K562 (cell line): ENCODE data around the gene CHRM1. TPM values are rescaled to one million over a fixed set of nuclear protein-coding genes. Genes with fewer than 3 reads are reported as not detected.
A peak's percentile ranks its signal among the peaks of the same experiment; 100 is the strongest.

Experiments
- ARID1B ChIP-seq: fragments of 450-650 bp; IDR thresholded peaks from 2 replicates; pipeline ENCODE4 v1.6.1; 2016; ENCODE audit warnings: antibody characterized with exemption, mild to moderate bottlenecking, inconsistent platforms
- BCOR ChIP-seq: fragments of 450-650 bp; IDR thresholded peaks from 2 replicates; pipeline ENCODE4 v1.6.1; 2016
- BMI1 ChIP-seq: fragments of 150-350 bp; IDR thresholded peaks from 2 replicates; pipeline ENCODE4 v1.6.1; 2014; ENCODE audit warnings: low read length
- BRCA1 ChIP-seq, 2 experiments: fragments of 450-650 bp in 1 of 2; sonication (generic) in 1 of 2; formaldehyde crosslinking in 1 of 2; IDR thresholded peaks; 2 replicates each; pipeline versions ENCODE4 v1.5.0 to v1.6.1; 2017 to 2020; ENCODE audit warnings: mild to moderate bottlenecking in 1 of 2, missing genetic modification reagents in 1 of 2
- CBX2 ChIP-seq: fragments of 200-600 bp; sonication (generic); IDR thresholded peaks from one replicate; pipeline ENCODE4 v1.6.1; 2012; ENCODE audit warnings: mild to moderate bottlenecking, low read length, inconsistent platforms; ENCODE audit not compliant: insufficient read depth, poor library complexity, severe bottlenecking
- EWSR1 ChIP-seq: fragments of 450-650 bp; IDR thresholded peaks from 2 replicates; pipeline ENCODE4 v1.6.1; 2018; ENCODE audit warnings: borderline replicate concordance, mild to moderate bottlenecking, low read depth, moderate library complexity; ENCODE audit not compliant: partially characterized antibody
- HIVEP1 ChIP-seq: fragments of 250-450 bp; sonication (Bioruptor Pico); IDR thresholded peaks from 2 replicates; pipeline ENCODE4 v1.4.0; 2020; ENCODE audit warnings: mild to moderate bottlenecking
- ILK ChIP-seq: fragments of 450-650 bp; IDR thresholded peaks from 2 replicates; pipeline ENCODE4 v1.6.1; 2016; ENCODE audit warnings: missing genetic modification characterization, low read depth, mild to moderate bottlenecking, missing compliant biosample characterization, moderate library complexity, borderline replicate concordance
- KDM5B ChIP-seq: fragments of 200-600 bp; sonication (generic); IDR thresholded peaks from 2 replicates; pipeline ENCODE4 v1.6.1; 2012; ENCODE audit warnings: low read depth, mild to moderate bottlenecking, moderate library complexity, low read length, control low read depth, inconsistent platforms; ENCODE audit not compliant: insufficient replicate concordance
- MYC ChIP-seq, 2 experiments: fragments of 250-450 bp in 1 of 2; sonication (Bioruptor Pico) in 1 of 2; IDR thresholded peaks; 2 replicates each; pipeline versions ENCODE4 v1.5.1 to v1.6.1; 2012 to 2021; ENCODE audit warnings: low read depth in 2 of 2, borderline replicate concordance in 1 of 2, improper control_type of control experiment in 1 of 2, low read length in 1 of 2, mild to moderate bottlenecking in 1 of 2, moderate library complexity in 1 of 2
- NONO ChIP-seq, 2 experiments: fragments of 200-400 bp in 1 of 2; fragments of 450-650 bp in 1 of 2; formaldehyde crosslinking in 1 of 2; IDR thresholded peaks; 2 replicates each; pipeline ENCODE4 v1.6.1; 2017; ENCODE audit warnings: low read depth in 2 of 2, mild to moderate bottlenecking in 2 of 2, moderate library complexity in 2 of 2, low read length in 1 of 2
- PHF21A ChIP-seq: fragments of 450-650 bp; IDR thresholded peaks from 2 replicates; pipeline ENCODE4 v1.6.1; 2017; ENCODE audit warnings: low read depth, borderline replicate concordance
- POLR2H ChIP-seq: IDR thresholded peaks from 2 replicates; pipeline ENCODE4 v1.6.1; 2016; ENCODE audit warnings: missing genetic modification characterization, low read depth, mild to moderate bottlenecking, control low read depth, missing compliant biosample characterization, moderate library complexity
- POLR3A ChIP-seq: IDR thresholded peaks from 2 replicates; pipeline ENCODE4 v1.6.1; 2011; ENCODE audit warnings: borderline replicate concordance, mild to moderate bottlenecking, moderate library complexity; ENCODE audit not compliant: insufficient read length, insufficient read depth; ENCODE audit errors: extremely low read depth
- RNF2 ChIP-seq: sonication (generic); IDR thresholded peaks from 2 replicates; pipeline ENCODE4 v1.6.1; 2016
- ZBTB8A ChIP-seq: fragments of 450-650 bp; IDR thresholded peaks from 2 replicates; pipeline ENCODE4 v1.6.1; 2018; ENCODE audit warnings: mild to moderate bottlenecking, moderate library complexity; ENCODE audit not compliant: partially characterized antibody
- ZNF124 ChIP-seq: sonication (generic); formaldehyde crosslinking; IDR thresholded peaks from 2 replicates; pipeline ENCODE4 v1.8.1; 2022; ENCODE audit warnings: missing genetic modification reagents
- ZNF133 ChIP-seq: fragments of 250-450 bp; sonication (Bioruptor Pico); IDR thresholded peaks from 2 replicates; pipeline ENCODE4 v1.4.0; 2020; ENCODE audit warnings: mild to moderate bottlenecking
- ZNF324 ChIP-seq: fragments of 250-450 bp; sonication (Bioruptor Pico); IDR thresholded peaks from 2 replicates; pipeline ENCODE4 v1.4.0; 2020; ENCODE audit warnings: mild to moderate bottlenecking
- ZNF354B ChIP-seq: fragments of 250-450 bp; sonication (Bioruptor Pico); IDR thresholded peaks from 2 replicates; pipeline ENCODE4 v1.4.0; 2020
- ZNF699 ChIP-seq: fragments of 250-450 bp; sonication (Bioruptor Pico); IDR thresholded peaks from 2 replicates; pipeline ENCODE4 v1.8.0; 2021; ENCODE audit warnings: mild to moderate bottlenecking, moderate library complexity; ENCODE audit not compliant: insufficient replicate concordance
- polyA plus RNA-seq, 8 experiments: library from polyadenylated mRNA; depleted of rRNA in 4 of 8; stranded (reverse) in 5 of 8; unstranded in 3 of 8; fragments of >200 nt; fragmentation: Nextera tagmentation in 2 of 8; fragmentation: Illumina TruSeq in 1 of 8; extraction: Ambion mirVana in 2 of 8; extraction: Trizol in 1 of 8; gene quantifications; 2 replicates each; pipeline versions ENCODE4 v1.2.1 to v1.2.3, GENCODE V29; 2011 to 2014; ENCODE audit warnings: inconsistent platforms in 1 of 8, missing spikeins in 1 of 8
- total RNA-seq, 7 experiments: library from RNA; depleted of rRNA in 6 of 7; stranded (reverse); fragments of >200 nt in 6 of 7; fragmentation: Illumina TruSeq in 2 of 7; extraction: Trizol in 2 of 7; gene quantifications; 2 replicates each; pipeline versions ENCODE4 v1.2.1 to v1.2.3, GENCODE V29; 2011 to 2021; ENCODE audit warnings: low replicate concordance in 1 of 7
- TF ChIP-seq, protein P1 (sequence below): fragments of 450-650 bp; formaldehyde crosslinking; IDR thresholded peaks from 2 replicates; pipeline ENCODE4 v1.4.0; 2020; ENCODE audit warnings: mild to moderate bottlenecking, mixed read lengths
- TF ChIP-seq, protein P2 (sequence below), 2 experiments: IDR thresholded peaks; 2 replicates each; pipeline ENCODE4 v1.6.1; 2012; ENCODE audit warnings: improper control_type of control experiment in 2 of 2, low read depth in 2 of 2, low read length in 2 of 2, borderline replicate concordance in 1 of 2

The CHRM1 gene
- total and polyA plus RNA-seq, 9 of the 15 experiments (the other 6 are each of a cell fraction or from before 2014, with no cell fraction given): not detected

DNA sequence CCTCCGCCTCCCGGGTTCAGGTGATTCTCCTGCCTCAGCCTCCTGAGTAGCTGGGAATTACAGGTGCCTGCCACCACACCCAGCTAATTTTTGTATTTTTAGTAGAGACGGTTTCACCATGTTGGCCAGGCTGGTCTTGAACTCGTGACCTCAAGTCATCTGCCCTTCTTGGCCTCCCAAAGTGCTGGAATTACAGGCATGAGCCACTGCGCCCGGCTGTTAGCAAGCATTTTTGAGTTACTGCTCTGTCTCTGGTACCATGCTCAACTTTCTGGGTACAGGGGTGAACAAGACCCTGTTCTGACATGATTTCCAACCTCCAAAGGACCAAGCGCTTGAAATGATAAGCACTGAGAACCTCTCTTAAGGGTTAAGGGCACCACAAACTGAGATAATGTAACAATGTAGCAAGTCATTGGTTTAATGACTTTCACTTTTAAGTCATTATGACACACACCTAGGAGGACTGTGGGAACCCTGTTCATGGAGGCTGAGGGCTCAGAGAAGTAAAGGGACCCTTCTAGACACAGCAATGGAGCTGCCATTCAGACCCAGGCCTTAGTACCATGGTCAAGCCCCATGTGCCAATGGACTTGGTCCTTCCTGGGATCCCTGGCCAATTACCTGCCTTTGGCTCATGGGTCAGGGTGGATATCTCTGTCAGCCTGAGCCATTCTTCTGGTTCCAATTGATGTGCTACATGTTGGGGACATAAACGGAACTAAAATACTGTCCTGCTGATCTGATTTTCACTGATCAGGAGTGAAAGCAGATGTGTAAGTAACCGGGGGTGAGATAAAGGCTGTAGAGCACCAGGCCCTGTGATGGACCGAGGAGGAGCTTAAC, 28.9 kb downstream of the CHRM1 start (continued):
- TF ChIP-seq PHF21A (no peak), ILK (tag) (no peak), ZNF133 (CRISPR knock-in tag) (no peak), ZNF124 (CRISPR knock-in tag) (no peak), ARID1B (peak; percentile 71), KDM5B (no peak), ZNF699 (CRISPR knock-in tag) (no peak), ZNF354B (CRISPR knock-in tag) (no peak), RNF2 (no peak), ZNF324 (CRISPR knock-in tag) (no peak), BMI1 (no peak), BCOR (peak; percentile 58; the same call in 1 of the 2 replicates), POLR2H (tag) (no peak), BRCA1 (IDR thresholded peaks at IDR 0.05) (no peak), BRCA1 (CRISPR knock-in tag; IDR thresholded peaks at IDR 0.05) (no peak), EWSR1 (no peak), NONO (IDR thresholded peaks at IDR 0.05; ENCODE audit: low read depth in 2 of 2, low read length in 1 of 2) (no peak), CBX2 (no peak), MYC (IDR thresholded peaks at IDR 0.05; ENCODE audit: low read depth, low read length) (no peak), MYC (CRISPR knock-in tag; IDR thresholded peaks at IDR 0.05; ENCODE audit: borderline replicate concordance, low read depth) (no peak), POLR3A (no peak), HIVEP1 (CRISPR knock-in tag) (no peak), ZBTB8A (no peak)
- TF ChIP-seq, protein P1, sequence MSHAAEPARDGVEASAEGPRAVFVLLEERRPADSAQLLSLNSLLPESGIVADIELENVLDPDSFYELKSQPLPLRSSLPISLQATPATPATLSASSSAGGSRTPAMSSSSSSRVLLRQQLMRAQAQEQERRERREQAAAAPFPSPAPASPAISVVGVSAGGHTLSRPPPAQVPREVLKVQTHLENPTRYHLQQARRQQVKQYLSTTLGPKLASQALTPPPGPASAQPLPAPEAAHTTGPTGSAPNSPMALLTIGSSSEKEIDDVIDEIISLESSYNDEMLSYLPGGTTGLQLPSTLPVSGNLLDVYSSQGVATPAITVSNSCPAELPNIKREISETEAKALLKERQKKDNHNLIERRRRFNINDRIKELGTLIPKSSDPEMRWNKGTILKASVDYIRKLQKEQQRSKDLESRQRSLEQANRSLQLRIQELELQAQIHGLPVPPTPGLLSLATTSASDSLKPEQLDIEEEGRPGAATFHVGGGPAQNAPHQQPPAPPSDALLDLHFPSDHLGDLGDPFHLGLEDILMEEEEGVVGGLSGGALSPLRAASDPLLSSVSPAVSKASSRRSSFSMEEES: peak; percentile 39
- TF ChIP-seq, protein P2, sequence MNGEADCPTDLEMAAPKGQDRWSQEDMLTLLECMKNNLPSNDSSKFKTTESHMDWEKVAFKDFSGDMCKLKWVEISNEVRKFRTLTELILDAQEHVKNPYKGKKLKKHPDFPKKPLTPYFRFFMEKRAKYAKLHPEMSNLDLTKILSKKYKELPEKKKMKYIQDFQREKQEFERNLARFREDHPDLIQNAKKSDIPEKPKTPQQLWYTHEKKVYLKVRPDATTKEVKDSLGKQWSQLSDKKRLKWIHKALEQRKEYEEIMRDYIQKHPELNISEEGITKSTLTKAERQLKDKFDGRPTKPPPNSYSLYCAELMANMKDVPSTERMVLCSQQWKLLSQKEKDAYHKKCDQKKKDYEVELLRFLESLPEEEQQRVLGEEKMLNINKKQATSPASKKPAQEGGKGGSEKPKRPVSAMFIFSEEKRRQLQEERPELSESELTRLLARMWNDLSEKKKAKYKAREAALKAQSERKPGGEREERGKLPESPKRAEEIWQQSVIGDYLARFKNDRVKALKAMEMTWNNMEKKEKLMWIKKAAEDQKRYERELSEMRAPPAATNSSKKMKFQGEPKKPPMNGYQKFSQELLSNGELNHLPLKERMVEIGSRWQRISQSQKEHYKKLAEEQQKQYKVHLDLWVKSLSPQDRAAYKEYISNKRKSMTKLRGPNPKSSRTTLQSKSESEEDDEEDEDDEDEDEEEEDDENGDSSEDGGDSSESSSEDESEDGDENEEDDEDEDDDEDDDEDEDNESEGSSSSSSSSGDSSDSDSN (IDR thresholded peaks at IDR 0.05; ENCODE audit: borderline replicate concordance in 1 of 2, low read depth in 2 of 2, low read length in 2 of 2): no peak
